HAP-1 (cell line): ENCODE results near the gene TMEM106C.

Experiments used
- DNase-seq, 2 experiments: peaks; one replicate each; pipeline ENCODE4 v3.0.0-alpha.2; 2016 to 2020; ENCODE audit warnings: low spot score in 2 of 2
- H3K27me3 ChIP-seq: fragments of 250-450 bp; sonication (Bioruptor Pico); 2 replicates; pipeline ENCODE4 v1.5.1; 2020; ENCODE audit warnings: low read depth, mild to moderate bottlenecking, moderate library complexity
- H3K36me3 ChIP-seq: fragments of 250-450 bp; sonication (Bioruptor Pico); replicated peaks from 2 replicates; pipeline ENCODE4 v1.5.1; 2020; ENCODE audit warnings: mild to moderate bottlenecking
- H3K4me1 ChIP-seq: fragments of 250-450 bp; sonication (Bioruptor Pico); 2 replicates; pipeline ENCODE4 v1.5.1; 2020; ENCODE audit warnings: mild to moderate bottlenecking
- H3K4me3 ChIP-seq: fragments of 250-450 bp; sonication (Bioruptor Pico); 2 replicates; pipeline ENCODE4 v1.5.1; 2020; ENCODE audit warnings: mild to moderate bottlenecking, moderate library complexity
- H3K9me3 ChIP-seq: fragments of 250-450 bp; sonication (Bioruptor Pico); 2 replicates; pipeline ENCODE4 v1.5.1; 2020; ENCODE audit warnings: mild to moderate bottlenecking, moderate library complexity
- in situ Hi-C: fragments of 300-500 bp; cut with MboI; formaldehyde crosslinking; loops from 3 replicates; pipeline ENCODE4 v1.14.3; 2020; ENCODE audit warnings: low sequenced_read_pairs, inconsistent platforms, mixed read lengths

Gene TMEM106C

GRCh38 chr12:48002414-48002730 lies 39.0 kb downstream of the TMEM106C start:
- Histone ChIP-seq H3K36me3 (peaks cover 12% of the 10 kb centered on the region), H3K4me1 (peaks cover 26% of the 10 kb centered on the region), H3K27me3 (no peaks in the 10 kb centered on the region), H3K9me3 (no peaks in the 10 kb centered on the region), H3K4me3 (peak overlapping the region; percentile 63)
- DNase-seq: no peak
- in situ Hi-C loops: no loop called here

- Histone ChIP-seq H3K9me3 (no peaks in the 10 kb centered on the region), H3K36me3 (peaks cover 9% of the 10 kb centered on the region), H3K4me1 (peaks cover 26% of the 10 kb centered on the region), H3K4me3 (peak overlapping the region; percentile 63), H3K27me3 (no peaks in the 10 kb centered on the region)
- peak; percentile 27 to 71 for DNase-seq
- in situ Hi-C loops: no loop called here
Observed at GRCh38 chr12:48002773-48003218, 39.4 kb downstream of the TMEM106C start.

DNA sequence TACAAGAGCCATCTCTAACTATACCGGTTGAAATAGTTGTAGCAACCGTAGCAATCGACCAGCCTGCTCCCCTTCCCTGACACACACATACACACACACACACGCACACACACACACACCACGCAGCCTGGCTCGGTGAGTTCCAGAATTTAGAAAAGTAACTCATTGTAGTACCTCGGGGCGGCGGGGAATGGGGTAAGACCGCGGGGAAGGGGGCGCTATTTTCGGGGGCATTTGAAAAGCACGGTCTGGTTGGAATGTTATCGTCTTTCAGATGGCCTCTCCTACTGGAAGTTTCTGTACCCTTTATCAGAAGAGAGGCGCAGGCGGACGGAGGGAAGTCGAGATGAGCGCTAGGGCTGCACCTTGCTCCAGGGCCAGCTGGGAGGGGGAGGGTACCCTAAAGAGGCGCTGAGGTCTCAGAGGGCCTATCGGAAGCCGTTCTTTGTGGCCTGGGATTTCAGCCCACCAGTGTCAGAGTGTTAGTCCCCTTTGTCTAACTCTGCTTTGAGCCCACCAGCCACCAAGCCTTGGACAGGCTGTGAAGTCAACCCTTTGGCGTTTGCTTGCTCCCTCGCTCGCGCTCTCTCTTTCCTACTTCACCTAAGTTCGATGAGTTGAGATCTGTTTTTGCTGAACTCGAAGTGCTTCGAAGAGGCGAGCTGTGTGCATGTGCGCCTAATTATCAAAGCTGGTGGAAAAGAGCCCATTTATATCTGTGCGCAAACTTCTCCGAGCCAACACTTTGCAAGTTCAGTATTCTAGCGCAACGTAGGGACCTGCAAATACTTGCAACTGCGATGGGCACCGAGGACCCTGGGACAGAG lies 40.0 kb downstream of the TMEM106C start:
- Histone ChIP-seq H3K4me1 (peaks cover 26% of the 10 kb centered on the region), H3K27me3 (no peaks in the 10 kb centered on the region), H3K9me3 (no peaks in the 10 kb centered on the region), H3K36me3 (peaks cover 9% of the 10 kb centered on the region; the same call in 1 of the 2 replicates), H3K4me3 (peak overlapping the region; percentile 63)
- DNase-seq: peak; percentile 36 to 66
- in situ Hi-C loops: no loop called here

- in situ Hi-C loops: no loop called here
- peak within 1 kb of the TSS; percentile 63 for H3K4me3 ChIP-seq
- peaks cover 4% of the 10 kb centered on the region; the same call in 1 of the 2 replicates for H3K36me3 ChIP-seq
- H3K4me1 ChIP-seq: peaks cover 26% of the 10 kb centered on the region
- H3K9me3 ChIP-seq: no peaks in the 10 kb centered on the region
- H3K27me3 ChIP-seq: no peaks in the 10 kb centered on the region
- peak; percentile 66 to 89 for DNase-seq
Observed at GRCh38 chr12:48004053-48004941, 40.9 kb downstream of the TMEM106C start, which contains the start of gene COL2A1. Gene COL2A1 (minus strand): TSS chr12:48004476. CDS start chr12:48004321, 155 bp downstream.

DNA sequence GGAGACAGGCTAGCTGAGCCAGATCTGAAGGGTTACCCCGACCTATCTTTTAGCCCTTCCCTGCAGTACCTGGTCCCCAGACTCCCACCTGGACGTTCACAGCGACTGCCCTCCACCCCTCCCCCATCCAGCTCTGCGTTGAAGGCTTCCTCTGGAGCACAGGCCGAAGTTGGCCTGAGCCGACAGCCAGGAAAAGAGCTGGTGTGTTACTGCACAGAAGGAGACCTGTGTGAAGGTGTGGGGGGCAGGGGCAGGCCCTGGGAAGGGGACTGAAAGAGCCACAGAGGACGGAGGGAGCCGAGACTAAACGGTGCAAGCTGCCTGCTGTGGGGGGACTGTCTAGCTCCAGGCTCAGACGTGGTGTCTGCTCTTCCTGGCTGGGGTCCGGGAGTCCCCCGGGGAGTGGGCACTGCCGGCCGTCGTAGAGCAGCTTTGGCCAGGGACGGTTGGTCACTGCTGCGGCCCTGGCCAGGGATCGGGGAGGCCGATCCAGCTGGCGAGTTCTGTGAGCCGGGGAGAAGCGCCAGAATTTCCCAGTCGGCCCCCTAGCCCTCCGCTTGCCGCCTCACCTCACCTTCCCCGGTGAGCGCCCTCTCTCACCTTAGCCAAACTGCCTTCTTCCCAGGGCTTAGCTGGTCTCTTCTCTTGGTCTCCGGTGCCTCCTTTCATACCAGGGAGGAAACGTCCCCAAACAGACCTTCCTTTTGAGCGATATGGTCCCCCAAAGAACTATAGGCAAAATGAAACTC lies 41.8 kb downstream of the TMEM106C start:
- Histone ChIP-seq H3K36me3 (no peaks in the 10 kb centered on the region), H3K27me3 (no peaks in the 10 kb centered on the region), H3K4me3 (peak overlapping the region; percentile 63), H3K9me3 (no peaks in the 10 kb centered on the region), H3K4me1 (peaks cover 26% of the 10 kb centered on the region)
- in situ Hi-C loops: no loop called here
- DNase-seq: no peak

- no peaks in the 10 kb centered on the region for H3K27me3 ChIP-seq
- no peak overlapping the region for H3K4me3 ChIP-seq
- no peak for DNase-seq
- no peaks in the 10 kb centered on the region for H3K36me3 ChIP-seq
- peaks cover 24% of the 10 kb centered on the region for H3K4me1 ChIP-seq
- H3K9me3 ChIP-seq: no peaks in the 10 kb centered on the region
- in situ Hi-C loops: no loop called here
Observed at GRCh38 chr12:48005750-48006021, 42.3 kb downstream of the TMEM106C start.

- no peaks in the 10 kb centered on the region for H3K9me3 ChIP-seq
- H3K4me3 ChIP-seq: no peak overlapping the region
- H3K36me3 ChIP-seq: no peaks in the 10 kb centered on the region
- DNase-seq: no peak
- in situ Hi-C loops: no loop called here
- H3K4me1 ChIP-seq: peaks cover 18% of the 10 kb centered on the region
- H3K27me3 ChIP-seq: no peaks in the 10 kb centered on the region
Observed at GRCh38 chr12:48007206-48007605, 43.8 kb downstream of the TMEM106C start.

DNA sequence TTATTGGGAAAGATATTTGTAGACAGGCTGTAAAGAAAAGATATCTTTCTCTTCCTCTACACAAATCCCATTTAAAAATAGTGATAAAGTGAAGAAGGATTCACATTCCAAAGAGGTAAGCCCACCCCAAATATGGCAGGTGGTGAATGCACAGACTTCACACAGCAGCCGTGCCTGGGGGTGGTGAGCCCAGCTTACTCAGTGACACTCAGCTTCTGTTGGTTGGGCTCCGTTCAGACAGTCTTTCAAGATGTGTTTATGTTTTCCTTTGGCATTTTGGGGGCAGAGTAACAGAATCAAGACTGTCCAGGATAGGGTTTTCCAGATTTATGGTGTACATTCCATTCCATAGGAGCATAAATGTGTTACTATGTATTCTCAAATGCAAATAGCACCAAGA lies 45.0 kb downstream of the TMEM106C start:
- in situ Hi-C loops: no loop called here
- Histone ChIP-seq H3K9me3 (no peaks in the 10 kb centered on the region), H3K36me3 (no peaks in the 10 kb centered on the region), H3K4me1 (peaks cover 7% of the 10 kb centered on the region), H3K27me3 (peaks cover 2% of the 10 kb centered on the region; the same call in 1 of the 2 replicates), H3K4me3 (no peak overlapping the region)
- no peak for DNase-seq

DNA sequence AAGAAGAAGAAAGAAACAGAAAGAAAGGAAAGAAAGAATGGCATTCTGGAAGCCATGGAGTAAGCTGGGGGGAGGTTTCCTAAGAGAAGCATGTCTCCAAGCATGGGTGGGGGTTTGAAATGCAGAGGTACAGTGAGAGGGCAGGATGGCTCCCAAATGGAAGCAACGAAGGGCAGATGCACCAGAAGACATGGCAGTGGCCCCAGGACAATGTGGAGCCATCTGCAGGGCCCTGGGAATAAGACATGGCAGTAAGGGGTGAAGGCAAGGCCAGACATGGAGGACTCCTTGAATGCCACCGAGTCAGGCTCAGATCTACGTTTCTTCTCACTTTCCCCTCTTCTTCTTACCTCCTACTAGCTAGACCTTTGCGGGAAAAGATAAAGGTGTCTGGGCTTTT lies 45.6 kb downstream of the TMEM106C start:
- Histone ChIP-seq H3K4me1 (peaks cover 7% of the 10 kb centered on the region), H3K27me3 (peaks cover 2% of the 10 kb centered on the region; the same call in 1 of the 2 replicates), H3K4me3 (no peak overlapping the region), H3K9me3 (no peaks in the 10 kb centered on the region), H3K36me3 (no peaks in the 10 kb centered on the region)
- no peak for DNase-seq
- in situ Hi-C loops: no loop called here

- peaks cover 7% of the 10 kb centered on the region for H3K4me1 ChIP-seq
- H3K36me3 ChIP-seq: no peaks in the 10 kb centered on the region
- DNase-seq: no peak
- no peak overlapping the region for H3K4me3 ChIP-seq
- in situ Hi-C loops: no loop called here
- H3K27me3 ChIP-seq: peaks cover 2% of the 10 kb centered on the region; the same call in 1 of the 2 replicates
- H3K9me3 ChIP-seq: no peaks in the 10 kb centered on the region
Observed at GRCh38 chr12:48009471-48009870, 46.1 kb downstream of the TMEM106C start.

DNA sequence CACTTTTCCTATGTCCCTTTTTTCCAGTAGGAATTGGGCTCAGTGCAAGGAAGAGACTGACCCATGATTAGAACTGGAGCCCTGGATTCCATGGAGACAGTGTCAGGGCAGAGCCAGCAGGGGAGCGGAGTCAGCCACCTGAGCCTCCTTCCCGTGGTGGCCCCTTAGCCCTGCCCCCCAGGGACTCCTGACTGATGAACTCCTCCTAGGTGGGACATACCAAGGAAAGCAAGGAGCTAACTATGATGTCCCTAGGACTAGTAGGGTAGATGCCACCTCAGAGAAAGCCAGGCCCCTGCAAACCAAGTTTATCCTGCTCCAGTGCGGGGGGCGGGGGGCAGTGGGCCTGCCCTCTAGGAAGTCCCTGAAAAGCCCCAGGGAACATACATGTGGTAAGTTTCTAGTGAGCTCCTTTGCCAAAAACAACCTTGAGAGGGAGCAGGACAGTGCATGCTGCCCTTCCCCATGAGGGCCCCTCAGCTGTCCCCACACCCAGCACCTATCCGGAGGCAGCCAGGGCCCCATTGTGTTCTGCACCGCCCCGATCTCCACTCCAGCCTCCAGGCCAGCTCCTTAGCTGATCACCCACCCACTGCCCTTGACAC lies 47.1 kb downstream of the TMEM106C start:
- no peaks in the 10 kb centered on the region for H3K36me3 ChIP-seq
- in situ Hi-C loops: no loop called here
- H3K9me3 ChIP-seq: no peaks in the 10 kb centered on the region

GRCh38 chr12:48012070-48012469 lies 48.7 kb downstream of the TMEM106C start:
- in situ Hi-C loops: no loop called here
- H3K27me3 ChIP-seq: peaks cover 2% of the 10 kb centered on the region; the same call in 1 of the 2 replicates
- H3K4me3 ChIP-seq: no peak overlapping the region
- H3K4me1 ChIP-seq: no peaks in the 10 kb centered on the region
- H3K9me3 ChIP-seq: no peaks in the 10 kb centered on the region
- DNase-seq: no peak
- H3K36me3 ChIP-seq: no peaks in the 10 kb centered on the region

More for the DNA sequence above, 47.1 kb downstream of the TMEM106C start:
- Histone ChIP-seq H3K4me3 (no peak overlapping the region), H3K27me3 (peaks cover 2% of the 10 kb centered on the region; the same call in 1 of the 2 replicates), H3K4me1 (no peaks in the 10 kb centered on the region)
- no peak for DNase-seq

GRCh38 chr12:48013287-48013686 lies 49.9 kb downstream of the TMEM106C start:
- Histone ChIP-seq H3K9me3 (no peaks in the 10 kb centered on the region), H3K27me3 (peaks cover 2% of the 10 kb centered on the region; the same call in 1 of the 2 replicates), H3K4me1 (no peaks in the 10 kb centered on the region), H3K36me3 (no peaks in the 10 kb centered on the region), H3K4me3 (no peak overlapping the region)
- in situ Hi-C loops: no loop called here
- DNase-seq: no peak
